DOHH2 (cell line): ENCODE data around the gene MCU.

Experiments
- EZH2phosphoT487 ChIP-seq: fragments of 200-600 bp; sonication (generic); IDR thresholded peaks from 2 replicates; pipeline ENCODE4 v1.6.1; 2017; ENCODE audit warnings: borderline replicate concordance, mild to moderate bottlenecking, antibody characterized with exemption, low read length, moderate library complexity, mixed read lengths
- TF ChIP-seq, protein P1 (sequence below): fragments of 200-600 bp; sonication (generic); IDR thresholded peaks from one replicate; pipeline ENCODE4 v1.5.1; 2014; ENCODE audit warnings: antibody characterized with exemption, mild to moderate bottlenecking, low read depth, low read length; ENCODE audit not compliant: poor library complexity, severe bottlenecking

DNA sequence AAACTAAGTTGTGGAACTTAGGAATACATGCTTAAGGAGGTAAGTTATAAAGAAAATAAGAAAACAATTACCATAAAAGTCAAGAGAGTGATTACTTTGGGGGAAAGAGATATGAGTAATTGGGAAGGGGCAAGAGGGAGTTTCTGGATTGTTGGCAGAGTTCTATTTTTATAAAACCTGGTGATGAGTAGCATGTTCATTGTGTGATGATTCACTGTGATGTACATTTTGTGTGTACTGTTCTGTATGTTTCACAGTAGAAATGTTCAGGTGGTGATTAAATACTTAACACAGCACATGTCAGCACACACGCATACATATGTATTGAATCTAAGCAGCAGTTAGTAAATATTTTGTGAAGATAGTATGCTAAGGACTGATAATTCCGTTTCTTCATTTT is 191.9 kb downstream of the MCU start:
- TF ChIP-seq, protein P1, sequence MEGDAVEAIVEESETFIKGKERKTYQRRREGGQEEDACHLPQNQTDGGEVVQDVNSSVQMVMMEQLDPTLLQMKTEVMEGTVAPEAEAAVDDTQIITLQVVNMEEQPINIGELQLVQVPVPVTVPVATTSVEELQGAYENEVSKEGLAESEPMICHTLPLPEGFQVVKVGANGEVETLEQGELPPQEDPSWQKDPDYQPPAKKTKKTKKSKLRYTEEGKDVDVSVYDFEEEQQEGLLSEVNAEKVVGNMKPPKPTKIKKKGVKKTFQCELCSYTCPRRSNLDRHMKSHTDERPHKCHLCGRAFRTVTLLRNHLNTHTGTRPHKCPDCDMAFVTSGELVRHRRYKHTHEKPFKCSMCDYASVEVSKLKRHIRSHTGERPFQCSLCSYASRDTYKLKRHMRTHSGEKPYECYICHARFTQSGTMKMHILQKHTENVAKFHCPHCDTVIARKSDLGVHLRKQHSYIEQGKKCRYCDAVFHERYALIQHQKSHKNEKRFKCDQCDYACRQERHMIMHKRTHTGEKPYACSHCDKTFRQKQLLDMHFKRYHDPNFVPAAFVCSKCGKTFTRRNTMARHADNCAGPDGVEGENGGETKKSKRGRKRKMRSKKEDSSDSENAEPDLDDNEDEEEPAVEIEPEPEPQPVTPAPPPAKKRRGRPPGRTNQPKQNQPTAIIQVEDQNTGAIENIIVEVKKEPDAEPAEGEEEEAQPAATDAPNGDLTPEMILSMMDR: no peak
- no peak for TF ChIP-seq EZH2phosphoT487
